ENCODE measurements around the gene STAG3.
"Not testable (repeated sequence)": the region's sequence is repeated elsewhere in the genome, so short reads cannot be mapped to it uniquely, and the experiment has no call there.

The STAG3 gene, protein sequence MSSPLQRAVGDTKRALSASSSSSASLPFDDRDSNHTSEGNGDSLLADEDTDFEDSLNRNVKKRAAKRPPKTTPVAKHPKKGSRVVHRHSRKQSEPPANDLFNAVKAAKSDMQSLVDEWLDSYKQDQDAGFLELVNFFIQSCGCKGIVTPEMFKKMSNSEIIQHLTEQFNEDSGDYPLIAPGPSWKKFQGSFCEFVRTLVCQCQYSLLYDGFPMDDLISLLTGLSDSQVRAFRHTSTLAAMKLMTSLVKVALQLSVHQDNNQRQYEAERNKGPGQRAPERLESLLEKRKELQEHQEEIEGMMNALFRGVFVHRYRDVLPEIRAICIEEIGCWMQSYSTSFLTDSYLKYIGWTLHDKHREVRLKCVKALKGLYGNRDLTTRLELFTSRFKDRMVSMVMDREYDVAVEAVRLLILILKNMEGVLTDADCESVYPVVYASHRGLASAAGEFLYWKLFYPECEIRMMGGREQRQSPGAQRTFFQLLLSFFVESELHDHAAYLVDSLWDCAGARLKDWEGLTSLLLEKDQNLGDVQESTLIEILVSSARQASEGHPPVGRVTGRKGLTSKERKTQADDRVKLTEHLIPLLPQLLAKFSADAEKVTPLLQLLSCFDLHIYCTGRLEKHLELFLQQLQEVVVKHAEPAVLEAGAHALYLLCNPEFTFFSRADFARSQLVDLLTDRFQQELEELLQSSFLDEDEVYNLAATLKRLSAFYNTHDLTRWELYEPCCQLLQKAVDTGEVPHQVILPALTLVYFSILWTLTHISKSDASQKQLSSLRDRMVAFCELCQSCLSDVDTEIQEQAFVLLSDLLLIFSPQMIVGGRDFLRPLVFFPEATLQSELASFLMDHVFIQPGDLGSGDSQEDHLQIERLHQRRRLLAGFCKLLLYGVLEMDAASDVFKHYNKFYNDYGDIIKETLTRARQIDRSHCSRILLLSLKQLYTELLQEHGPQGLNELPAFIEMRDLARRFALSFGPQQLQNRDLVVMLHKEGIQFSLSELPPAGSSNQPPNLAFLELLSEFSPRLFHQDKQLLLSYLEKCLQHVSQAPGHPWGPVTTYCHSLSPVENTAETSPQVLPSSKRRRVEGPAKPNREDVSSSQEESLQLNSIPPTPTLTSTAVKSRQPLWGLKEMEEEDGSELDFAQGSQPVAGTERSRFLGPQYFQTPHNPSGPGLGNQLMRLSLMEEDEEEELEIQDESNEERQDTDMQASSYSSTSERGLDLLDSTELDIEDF

GRCh38 chr7:100177045-100178001 is at the start of gene STAG3, which contains the start of gene GPC2:
Gene STAG3 (plus strand): TSS chr7:100177918. CDS start chr7:100180557, 2,639 bp downstream.
Gene GPC2 (minus strand): TSS chr7:100177381. CDS start chr7:100177199, 182 bp downstream.
- in situ Hi-C loops (cut with MboI; ENCODE audit: low sequenced_read_pairs), result no loop called here

GRCh38 chr7:100128637-100128963 is 49.1 kb upstream of the STAG3 start:
- in situ Hi-C loops (cut with MboI; ENCODE audit: low sequenced_read_pairs), result loop anchor here (5.0 kb wide), 1 partner anchor 136 kb away; no protein-coding TSS in a partner anchor

GRCh38 chr7:100130220-100130607 is 47.5 kb upstream of the STAG3 start:
- in situ Hi-C loops (cut with MboI; ENCODE audit: low sequenced_read_pairs), result not testable (repeated sequence)

GRCh38 chr7:100130608-100131453 is 46.9 kb upstream of the STAG3 start:
- in situ Hi-C loops (cut with MboI; ENCODE audit: low sequenced_read_pairs), result no loop called here

GRCh38 chr7:100132126-100132525 is 45.6 kb upstream of the STAG3 start:
- in situ Hi-C loops (cut with MboI; ENCODE audit: low sequenced_read_pairs), result no loop called here

GRCh38 chr7:100132697-100133151 is 45.0 kb upstream of the STAG3 start:
- in situ Hi-C loops (cut with MboI; ENCODE audit: low sequenced_read_pairs), result no loop called here

GRCh38 chr7:100137851-100138760 is 39.6 kb upstream of the STAG3 start:
- in situ Hi-C loops (cut with MboI; ENCODE audit: low sequenced_read_pairs), result loop anchor here (5.0 kb wide), 1 partner anchor 64 kb away; no protein-coding TSS in a partner anchor

DNA sequence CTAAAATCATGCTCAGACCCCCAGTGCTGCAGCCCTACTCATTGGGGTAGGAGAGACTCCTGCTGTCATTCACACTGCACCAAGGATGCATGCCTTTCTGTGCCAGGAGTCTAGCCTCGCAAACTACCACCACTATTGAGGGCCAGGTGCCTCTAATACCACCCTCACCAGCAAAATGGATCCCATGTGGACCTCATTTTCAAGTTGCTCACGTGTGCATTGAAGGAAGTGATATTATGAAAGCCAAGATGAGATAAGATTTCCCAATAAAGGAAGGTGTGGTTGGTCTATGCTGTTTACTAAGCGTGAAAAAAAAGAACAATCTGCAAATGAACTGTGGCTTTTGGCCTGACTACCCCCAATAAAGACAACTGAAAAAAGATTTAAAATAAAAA is 36.2 kb upstream of the STAG3 start:
- in situ Hi-C loops (cut with MboI; ENCODE audit: low sequenced_read_pairs), result no loop called here

DNA sequence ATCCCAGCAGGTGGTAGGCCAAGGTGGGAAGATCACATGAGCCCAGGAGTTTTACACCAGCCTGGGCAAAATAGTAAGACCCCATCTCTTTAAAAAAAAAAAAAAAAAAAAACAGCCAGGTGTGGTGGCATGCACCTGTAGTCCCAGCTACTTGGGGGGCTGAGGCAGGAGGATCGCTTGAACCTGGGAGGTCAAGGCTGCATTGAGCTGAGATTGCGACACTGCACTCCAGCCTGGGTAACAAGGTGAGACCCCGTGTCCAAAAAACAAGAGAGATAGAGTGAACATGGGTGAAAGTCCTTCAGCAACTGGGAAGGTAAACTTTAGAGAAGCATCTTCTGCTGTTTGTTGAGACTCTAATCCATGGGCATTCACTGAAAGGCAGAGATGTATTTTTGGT is 35.3 kb upstream of the STAG3 start:
- in situ Hi-C loops (cut with MboI; ENCODE audit: low sequenced_read_pairs), result no loop called here

DNA sequence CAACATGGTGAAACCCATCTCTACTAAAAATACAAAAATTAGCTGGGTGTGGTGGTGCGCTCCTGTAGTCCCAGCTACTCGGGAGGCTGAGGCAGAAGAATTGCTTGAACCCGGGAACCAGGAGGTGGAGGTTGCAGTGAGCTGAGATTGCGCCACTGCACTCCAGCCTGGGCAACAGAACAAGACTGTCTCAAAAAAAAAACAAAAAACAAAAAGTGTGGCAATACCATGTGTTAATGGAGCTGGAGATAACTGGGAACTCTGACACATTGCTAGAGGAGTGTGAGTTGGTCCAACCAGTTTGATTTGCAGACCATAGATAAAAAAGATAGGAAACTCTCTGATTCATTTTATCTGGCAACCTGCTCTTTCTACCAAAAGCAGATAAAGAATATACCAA is 31.4 kb upstream of the STAG3 start:
- in situ Hi-C loops (cut with MboI; ENCODE audit: low sequenced_read_pairs), result not testable (repeated sequence)

GRCh38 chr7:100147278-100147677 is 30.4 kb upstream of the STAG3 start:
- in situ Hi-C loops (cut with MboI; ENCODE audit: low sequenced_read_pairs), result no loop called here

DNA sequence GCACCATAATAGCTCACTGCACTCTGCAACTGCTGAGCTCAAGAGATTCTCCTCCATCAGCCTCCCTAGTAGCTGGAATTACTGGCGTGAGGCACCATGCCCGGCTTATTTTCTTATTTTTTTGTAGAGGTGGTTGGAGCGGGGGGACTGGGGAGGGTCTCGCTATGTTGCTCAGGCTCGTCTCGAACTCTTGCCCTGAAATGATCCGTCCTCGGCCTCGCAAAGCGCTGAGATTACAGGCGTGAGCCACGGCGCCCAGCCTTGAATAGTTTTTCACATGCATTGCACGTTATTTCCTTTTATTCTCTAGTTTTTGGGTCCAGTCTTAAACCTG is 29.5 kb upstream of the STAG3 start:
- in situ Hi-C loops (cut with MboI; ENCODE audit: low sequenced_read_pairs), result no loop called here

GRCh38 chr7:100148559-100149328 is 29.0 kb upstream of the STAG3 start, which contains the start of gene LAMTOR4:
Gene LAMTOR4 (plus strand): TSS chr7:100148918. CDS start chr7:100148973, 55 bp downstream.
- in situ Hi-C loops (cut with MboI; ENCODE audit: low sequenced_read_pairs), result no loop called here

DNA sequence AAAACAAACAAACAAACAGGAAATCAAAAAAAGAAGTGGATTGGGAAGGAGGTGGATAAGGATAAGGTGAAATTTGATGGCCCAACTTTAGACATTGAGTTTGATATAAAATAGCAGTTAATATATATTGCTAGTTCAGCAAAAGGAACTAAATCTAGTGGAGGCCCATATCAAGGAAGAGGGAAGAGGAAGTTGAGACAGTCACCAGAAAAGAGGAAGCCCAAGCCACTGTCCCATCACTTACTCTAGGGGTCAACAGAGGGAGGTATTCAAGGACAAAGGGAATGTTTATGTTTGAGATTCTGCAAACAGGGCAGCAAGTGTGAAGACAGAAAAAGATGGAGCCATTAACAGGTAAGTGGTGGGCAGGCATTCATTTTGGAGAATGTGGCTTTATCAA is 25.3 kb upstream of the STAG3 start:
- in situ Hi-C loops (cut with MboI; ENCODE audit: low sequenced_read_pairs), result no loop called here

GRCh38 chr7:100152937-100153666 is 24.6 kb upstream of the STAG3 start:
- in situ Hi-C loops (cut with MboI; ENCODE audit: low sequenced_read_pairs), result no loop called here

GRCh38 chr7:100153708-100154535 is 23.8 kb upstream of the STAG3 start:
- in situ Hi-C loops (cut with MboI; ENCODE audit: low sequenced_read_pairs), result no loop called here
